Vagina (tissue), 2 donors: ENCODE measurements around the gene LRRC10B. TPM values are rescaled to one million over a fixed set of nuclear protein-coding genes. Genes with fewer than 3 reads are reported as not detected.

Experiments
- DNase-seq, 2 donors: peaks; one replicate each; pipeline ENCODE4 v3.0.0-alpha.2; 2017; ENCODE audit errors: extremely low spot score in 2 of 2
- H3K27ac ChIP-seq: fragments of 200-600 bp; sonication (generic); one replicate; pipeline ENCODE4 v1.5.1; 2019
- H3K27me3 ChIP-seq: fragments of 200-600 bp; sonication (generic); one replicate; pipeline ENCODE4 v1.5.1; 2019
- H3K36me3 ChIP-seq, 2 donors: fragments of 200-600 bp; sonication (generic); one replicate each; pipeline ENCODE4 v1.5.1; 2017 to 2019
- H3K4me1 ChIP-seq: fragments of 200-600 bp; sonication (generic); one replicate; pipeline ENCODE4 v1.5.1; 2019
- H3K4me3 ChIP-seq, 2 donors: fragments of 200-600 bp; sonication (generic); 1 replicate in 1 of 2; 2 replicates in 1 of 2; pipeline ENCODE4 v1.5.1; 2016 to 2019
- H3K9me3 ChIP-seq: fragments of 200-600 bp; sonication (generic); one replicate; pipeline ENCODE4 v1.5.1; 2019
- CTCF ChIP-seq, 3 experiments: fragments of 450-650 bp in 2 of 3; fragments of 200-600 bp in 1 of 3; sonication (generic) in 1 of 3; IDR thresholded peaks; one replicate each; pipeline ENCODE4 v1.5.1; 2017 to 2019; ENCODE audit warnings: antibody characterized with exemption in 3 of 3, mild to moderate bottlenecking in 2 of 3, moderate library complexity in 2 of 3
- POLR2A ChIP-seq, 2 donors: fragments of 450-650 bp; IDR thresholded peaks; one replicate each; pipeline ENCODE4 v1.6.1; 2017; ENCODE audit warnings: antibody characterized with exemption in 2 of 2, mild to moderate bottlenecking in 2 of 2, moderate library complexity in 2 of 2
- POLR2AphosphoS5 ChIP-seq, 2 donors: sonication (generic); formaldehyde crosslinking; IDR thresholded peaks; one replicate each; pipeline ENCODE4 v1.9.0; 2017; ENCODE audit warnings: antibody characterized with exemption in 2 of 2, mild to moderate bottlenecking in 2 of 2, low read depth in 1 of 2; ENCODE audit not compliant: insufficient read depth in 1 of 2
- intact Hi-C: fragments of 100-400 bp; cut with DNase I; formaldehyde crosslinking; loops from one replicate; pipeline ENCODE4 v1.15.1; 2023
- total RNA-seq: library from RNA; depleted of rRNA; stranded (reverse); fragments of >200 nt; gene quantifications from one replicate; pipeline ENCODE4 v1.2.3, GENCODE V29; 2016

Gene LRRC10B
- total RNA-seq, 1 donor from 2014 or later, result 0.74 TPM

- intact Hi-C loops, result no loop called here
- Histone ChIP-seq H3K9me3 (no peaks in the 10 kb centered on the region), H3K27ac (no peak overlapping the region), H3K36me3 (no peaks in the 10 kb centered on the region), H3K4me1 (no peaks in the 10 kb centered on the region), H3K4me3 (no peak overlapping the region), H3K27me3 (no peaks in the 10 kb centered on the region)
- no peak for DNase-seq
- TF ChIP-seq POLR2AphosphoS5 (IDR thresholded peaks at IDR 0.05; ENCODE audit: insufficient read depth in 1 of 2, low read depth in 1 of 2) (no peak), CTCF (IDR thresholded peaks at IDR 0.05) (no peak), POLR2A (IDR thresholded peaks at IDR 0.05) (no peak)
Observed at GRCh38 chr11:61536676-61537270, 28.2 kb downstream of the LRRC10B start.

GRCh38 chr11:61537326-61537725 lies 28.8 kb downstream of the LRRC10B start:
- Histone ChIP-seq H3K9me3 (no peaks in the 10 kb centered on the region), H3K4me1 (no peaks in the 10 kb centered on the region), H3K36me3 (no peaks in the 10 kb centered on the region), H3K27me3 (no peaks in the 10 kb centered on the region), H3K27ac (no peak overlapping the region), H3K4me3 (no peak overlapping the region)
- intact Hi-C loops, result no loop called here
- DNase-seq, result no peak
- TF ChIP-seq POLR2A (IDR thresholded peaks at IDR 0.05), result no peak
- TF ChIP-seq CTCF (IDR thresholded peaks at IDR 0.05), result no peak
- TF ChIP-seq POLR2AphosphoS5 (IDR thresholded peaks at IDR 0.05; ENCODE audit: insufficient read depth in 1 of 2, low read depth in 1 of 2), result no peak

- Histone ChIP-seq H3K4me3 (no peak overlapping the region), H3K27ac (no peak overlapping the region), H3K4me1 (no peaks in the 10 kb centered on the region), H3K27me3 (no peaks in the 10 kb centered on the region), H3K36me3 (no peaks in the 10 kb centered on the region), H3K9me3 (no peaks in the 10 kb centered on the region)
- intact Hi-C loops, result no loop called here
- TF ChIP-seq CTCF (IDR thresholded peaks at IDR 0.05) (no peak), POLR2A (IDR thresholded peaks at IDR 0.05) (no peak)
- DNase-seq, result no peak
Observed at GRCh38 chr11:61538636-61538961, 30.1 kb downstream of the LRRC10B start.

GRCh38 chr11:61539006-61539405 lies 30.5 kb downstream of the LRRC10B start:
- no peaks in the 10 kb centered on the region for H3K36me3 ChIP-seq
- intact Hi-C loops, result no loop called here
- H3K9me3 ChIP-seq, result no peaks in the 10 kb centered on the region
- H3K27me3 ChIP-seq, result no peaks in the 10 kb centered on the region
- H3K4me1 ChIP-seq, result no peaks in the 10 kb centered on the region
- no peak overlapping the region for H3K27ac ChIP-seq
- TF ChIP-seq CTCF (IDR thresholded peaks at IDR 0.05) (no peak), POLR2A (IDR thresholded peaks at IDR 0.05) (no peak), POLR2AphosphoS5 (IDR thresholded peaks at IDR 0.05; ENCODE audit: insufficient read depth in 1 of 2, low read depth in 1 of 2) (no peak)
- DNase-seq, result no peak
- H3K4me3 ChIP-seq, result no peak overlapping the region

- H3K4me1 ChIP-seq, result no peaks in the 10 kb centered on the region
- no peaks in the 10 kb centered on the region for H3K9me3 ChIP-seq
- H3K27ac ChIP-seq, result no peak overlapping the region
- no peak overlapping the region for H3K4me3 ChIP-seq
- H3K36me3 ChIP-seq, result no peaks in the 10 kb centered on the region
- TF ChIP-seq POLR2AphosphoS5 (IDR thresholded peaks at IDR 0.05; ENCODE audit: insufficient read depth in 1 of 2, low read depth in 1 of 2) (no peak), POLR2A (IDR thresholded peaks at IDR 0.05) (no peak), CTCF (IDR thresholded peaks at IDR 0.05) (no peak)
- DNase-seq, result no peak
- intact Hi-C loops, result no loop called here
- H3K27me3 ChIP-seq, result no peaks in the 10 kb centered on the region
Observed at GRCh38 chr11:61539831-61540357, 31.3 kb downstream of the LRRC10B start.
